Measurements from ENCODE around the gene CCDC127.
"Not testable (repeated sequence)": the region's sequence is repeated elsewhere in the genome, so short reads cannot be mapped to it uniquely, and the experiment has no call there.

Gene CCDC127

DNA sequence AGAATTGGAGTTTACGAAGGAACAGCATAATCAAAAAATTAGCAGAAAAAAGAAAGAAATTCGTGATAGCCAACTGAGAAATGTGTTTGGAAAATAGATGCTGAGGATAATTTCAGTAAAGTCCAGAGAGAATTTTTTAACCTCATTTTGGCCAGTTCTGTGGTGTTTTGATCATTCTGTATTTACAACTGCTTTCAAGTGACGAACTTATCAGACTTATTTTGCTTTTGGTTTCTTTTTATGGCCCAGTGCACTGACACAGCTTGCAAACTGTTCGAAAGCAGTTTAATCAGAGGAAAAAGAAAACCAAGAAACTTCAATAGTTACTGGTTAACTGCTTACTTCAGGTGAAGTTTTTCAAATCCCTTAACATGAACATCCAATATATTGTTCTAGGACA lies 2.0 kb upstream of the CCDC127 start:
- DNase-seq (ENCODE audit: low spot score) = no peak
- H3K27ac ChIP-seq = no peak overlapping the region
- TF ChIP-seq, protein P1, sequence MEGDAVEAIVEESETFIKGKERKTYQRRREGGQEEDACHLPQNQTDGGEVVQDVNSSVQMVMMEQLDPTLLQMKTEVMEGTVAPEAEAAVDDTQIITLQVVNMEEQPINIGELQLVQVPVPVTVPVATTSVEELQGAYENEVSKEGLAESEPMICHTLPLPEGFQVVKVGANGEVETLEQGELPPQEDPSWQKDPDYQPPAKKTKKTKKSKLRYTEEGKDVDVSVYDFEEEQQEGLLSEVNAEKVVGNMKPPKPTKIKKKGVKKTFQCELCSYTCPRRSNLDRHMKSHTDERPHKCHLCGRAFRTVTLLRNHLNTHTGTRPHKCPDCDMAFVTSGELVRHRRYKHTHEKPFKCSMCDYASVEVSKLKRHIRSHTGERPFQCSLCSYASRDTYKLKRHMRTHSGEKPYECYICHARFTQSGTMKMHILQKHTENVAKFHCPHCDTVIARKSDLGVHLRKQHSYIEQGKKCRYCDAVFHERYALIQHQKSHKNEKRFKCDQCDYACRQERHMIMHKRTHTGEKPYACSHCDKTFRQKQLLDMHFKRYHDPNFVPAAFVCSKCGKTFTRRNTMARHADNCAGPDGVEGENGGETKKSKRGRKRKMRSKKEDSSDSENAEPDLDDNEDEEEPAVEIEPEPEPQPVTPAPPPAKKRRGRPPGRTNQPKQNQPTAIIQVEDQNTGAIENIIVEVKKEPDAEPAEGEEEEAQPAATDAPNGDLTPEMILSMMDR (conservative IDR thresholded peaks at IDR 0.05; ENCODE audit: low read depth) = no peak
- ChIA-PET POLR2A (ENCODE audit: low non-redundant PET) (no interaction called here), CTCF (interaction anchor here (0.5 to 0.9 kb wide), 3 partner anchors 28 to 302 kb away, joined by 3 to 5 read pairs (median 4); no protein-coding TSS in a partner anchor)

DNA sequence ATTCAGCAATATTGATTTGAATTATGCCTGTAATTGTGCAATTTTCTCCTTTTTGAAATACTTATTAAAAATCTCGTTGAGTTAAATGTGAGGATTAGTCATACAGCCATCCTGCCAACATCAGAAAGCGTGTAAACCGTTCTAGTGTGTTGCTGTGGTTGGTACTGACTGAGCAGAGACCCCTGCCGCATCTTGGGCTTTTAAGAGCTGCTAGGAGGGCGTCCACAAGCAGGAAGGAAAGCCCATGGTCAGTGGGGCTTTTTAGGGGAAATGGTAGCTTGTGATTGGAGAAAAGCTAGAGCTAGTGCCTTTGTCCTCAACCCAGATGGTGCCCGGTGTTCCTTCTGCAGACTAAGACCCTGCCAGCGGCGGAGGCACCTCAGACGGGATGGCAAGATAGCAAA lies 1.5 kb upstream of the CCDC127 start:
- CTCF ChIA-PET = interaction anchor here (0.7 to 0.9 kb wide), 4 partner anchors 28 to 781 kb away, joined by 3 to 5 read pairs (median 3); no protein-coding TSS in a partner anchor
- no peak for DNase-seq (ENCODE audit: low spot score)
- H3K27ac ChIP-seq = peak overlapping the region; percentile 88
- POLR2A ChIA-PET (ENCODE audit: low non-redundant PET) = interaction anchor here (0.6 kb wide), 1 partner anchor 62 kb away, joined by 4 read pairs; no protein-coding TSS in a partner anchor
- TF ChIP-seq, protein P1 (conservative IDR thresholded peaks at IDR 0.05; ENCODE audit: low read depth) = no peak

DNA sequence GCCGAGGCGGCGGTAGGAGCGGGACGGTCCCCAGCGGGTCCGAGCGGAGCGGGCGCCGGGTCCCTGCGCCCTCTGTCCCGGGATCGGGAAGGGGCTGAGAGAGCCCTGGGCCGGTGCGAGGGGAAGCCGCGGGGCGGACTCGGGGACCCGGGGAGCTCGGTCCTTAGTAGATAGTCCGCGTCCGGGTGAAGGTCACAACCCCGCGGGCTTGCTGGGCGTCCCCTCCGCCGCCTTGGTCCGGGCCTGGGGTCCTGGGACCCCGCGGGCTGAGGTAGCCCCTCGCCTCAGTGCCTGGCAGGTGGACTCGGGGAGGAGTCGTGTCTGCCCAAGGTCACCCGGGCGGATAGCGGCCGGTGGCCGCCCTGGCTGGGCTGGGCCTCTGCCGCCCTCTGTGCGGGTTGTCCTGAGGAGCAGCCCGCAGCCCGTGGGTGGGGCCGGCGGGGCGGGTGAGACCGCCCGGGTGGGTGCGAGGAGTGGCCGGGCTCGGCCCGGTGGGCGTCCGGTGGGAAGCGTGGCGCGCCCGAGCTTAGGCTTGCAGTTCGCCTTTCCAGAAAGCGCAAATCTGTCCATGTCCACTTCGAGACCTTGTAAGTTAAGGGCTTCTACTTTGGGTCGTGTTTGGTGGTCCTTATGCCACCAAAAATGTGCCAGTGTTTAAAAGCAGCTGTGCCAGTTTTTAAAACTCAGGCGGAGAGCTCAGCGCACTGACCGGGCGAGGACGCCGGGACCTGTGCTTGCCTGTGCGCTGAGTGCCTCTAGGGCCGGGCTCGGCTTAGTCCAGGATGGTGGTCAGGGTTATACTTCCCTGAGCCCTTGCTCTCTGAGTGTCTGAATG lies 721 bp upstream of the CCDC127 start:
- TF ChIP-seq, protein P1 (conservative IDR thresholded peaks at IDR 0.05; ENCODE audit: low read depth) = no peak
- CTCF ChIA-PET = interaction anchor here (0.7 to 0.9 kb wide), 5 partner anchors 20 to 782 kb away, joined by 3 to 5 read pairs (median 3); no protein-coding TSS in a partner anchor
- H3K27ac ChIP-seq = peak overlapping the region; percentile 88
- DNase-seq (ENCODE audit: low spot score) = peak; percentile 23
- POLR2A ChIA-PET (ENCODE audit: low non-redundant PET) = interaction anchor here (0.6 kb wide), 2 partner anchors 63 to 984 kb away, joined by 4 read pairs; no protein-coding TSS in a partner anchor

DNA sequence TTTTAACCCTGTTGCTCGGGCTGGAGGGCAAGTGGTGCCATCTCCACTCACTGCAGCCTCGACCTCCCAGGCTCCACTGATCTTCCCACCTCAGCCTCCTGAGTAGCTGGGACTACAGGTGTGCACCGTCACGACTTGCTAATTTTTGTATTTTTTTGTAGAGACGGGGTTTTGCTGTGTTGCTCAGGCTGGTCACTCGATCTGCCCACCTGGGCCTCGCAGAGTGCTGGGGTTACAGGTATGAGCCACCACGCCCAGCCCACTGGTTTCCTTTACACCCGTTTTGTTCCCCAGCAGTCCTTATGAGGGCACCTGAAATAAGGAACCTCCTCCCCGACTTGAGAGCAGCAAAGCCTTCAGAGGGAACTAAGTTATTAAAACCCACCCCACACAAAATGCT lies 1.9 kb downstream of the CCDC127 start:
- CTCF ChIA-PET; POLR2A ChIA-PET (ENCODE audit: low non-redundant PET): not testable (repeated sequence)
- peak overlapping the region; percentile 64 for H3K27ac ChIP-seq

DNA sequence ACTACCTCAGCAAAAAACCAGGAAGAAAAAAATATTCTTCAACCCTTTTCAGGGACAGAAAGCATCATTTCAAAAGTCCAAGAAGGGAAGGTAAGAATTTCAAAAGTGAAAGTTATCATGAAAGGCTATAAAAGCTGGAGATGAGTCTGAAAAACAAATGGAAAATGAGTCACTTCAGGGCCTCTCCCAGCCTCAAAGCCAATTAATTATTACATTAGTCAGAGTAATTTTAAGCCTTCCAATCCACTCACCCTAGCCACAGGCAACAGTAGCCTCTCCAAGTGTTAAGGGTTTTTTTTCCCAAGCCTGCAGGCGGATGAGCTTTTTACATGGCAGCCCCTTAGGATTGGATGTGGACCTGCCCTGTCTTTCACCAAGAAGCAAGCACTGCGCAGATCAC lies 2.7 kb downstream of the CCDC127 start:
- DNase-seq (ENCODE audit: low spot score); POLR2A ChIA-PET (ENCODE audit: low non-redundant PET); CTCF ChIA-PET: not testable (repeated sequence)
- H3K27ac ChIP-seq = peak overlapping the region; percentile 75

More for the DNA sequence above, 1.9 kb downstream of the CCDC127 start:
- DNase-seq (ENCODE audit: low spot score) = not testable (repeated sequence)

DNA sequence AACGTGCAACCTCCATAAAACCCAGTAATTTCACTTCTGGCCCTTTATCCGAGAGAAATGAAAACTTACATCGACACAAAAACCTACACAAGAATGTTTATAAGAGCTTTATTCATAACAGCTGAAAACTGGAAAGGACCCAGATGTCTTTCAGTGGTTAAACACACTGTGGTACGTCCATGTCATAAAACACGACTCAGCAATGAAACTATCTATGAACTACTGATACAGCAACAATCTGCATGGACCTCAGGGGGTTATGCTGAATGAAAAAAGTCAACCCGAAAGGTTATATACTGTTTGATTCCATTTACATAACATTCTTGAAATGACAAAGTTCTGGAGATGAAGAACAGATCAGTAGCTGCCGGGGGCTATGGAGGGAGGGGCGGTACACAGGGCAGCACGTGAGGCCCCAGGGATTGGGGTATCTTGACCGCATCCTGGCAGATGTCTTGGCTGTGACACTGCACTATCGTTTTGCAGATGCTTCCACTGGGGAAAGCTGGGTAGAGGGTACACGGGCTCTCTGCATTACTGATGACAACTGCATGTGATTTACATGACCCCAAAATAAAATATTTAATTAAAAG lies 4.1 kb downstream of the CCDC127 start:
- TF ChIP-seq, protein P1 (conservative IDR thresholded peaks at IDR 0.05; ENCODE audit: low read depth) = no peak
- DNase-seq (ENCODE audit: low spot score) = no peak
- no peak overlapping the region for H3K27ac ChIP-seq
- ChIA-PET POLR2A (ENCODE audit: low non-redundant PET) (no interaction called here), CTCF (no interaction called here)

DNA sequence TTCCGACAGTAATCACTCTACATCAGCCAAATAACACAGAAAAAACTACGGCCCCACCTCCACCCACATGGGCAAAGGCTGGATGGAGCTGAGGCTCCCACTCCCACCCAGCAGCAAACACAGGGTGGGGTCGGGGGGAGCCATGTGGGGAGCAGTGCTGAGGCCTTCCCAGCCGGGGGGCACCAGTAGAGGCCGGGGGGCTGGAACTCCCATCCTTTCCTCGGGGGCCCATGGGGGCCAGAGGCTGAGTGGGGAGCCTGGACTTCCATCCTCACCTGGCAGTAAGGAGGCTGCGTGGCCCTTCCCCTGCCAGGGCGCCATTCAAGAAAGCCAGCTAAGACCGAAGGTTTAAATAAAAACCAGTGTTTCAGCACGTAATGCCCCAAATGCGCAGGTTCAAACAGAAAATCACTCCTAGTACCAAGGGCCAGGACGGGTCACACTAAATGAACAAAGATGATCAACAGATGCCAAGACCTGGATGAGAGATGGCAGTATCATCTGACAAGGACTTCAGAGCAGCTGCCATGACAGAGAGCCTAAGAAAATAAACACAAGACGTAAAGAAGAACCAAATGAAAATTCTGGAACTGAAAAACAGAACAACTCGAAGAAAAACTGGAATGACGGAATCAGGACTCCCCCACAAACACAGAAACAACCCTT lies 9.4 kb downstream of the CCDC127 start:
- CTCF ChIA-PET = no interaction called here
- POLR2A ChIA-PET (ENCODE audit: low non-redundant PET) = no interaction called here
- DNase-seq (ENCODE audit: low spot score) = no peak
- H3K27ac ChIP-seq = no peak overlapping the region
- TF ChIP-seq, protein P1 (conservative IDR thresholded peaks at IDR 0.05; ENCODE audit: low read depth) = no peak

Measured in RWPE1 (cell line).